NCI-H1417 (cell line): Measurements from ENCODE around the gene ZNF221.
"Not testable (repeated sequence)": the region's sequence is repeated elsewhere in the genome, so short reads cannot be mapped to it uniquely, and the experiment has no call there.

Experiments
- DNase-seq, 3 experiments: peaks; one replicate each; lab custom pipeline; 2025; lab: John Stamatoyannopoulos, UW

The ZNF221 gene

DNA sequence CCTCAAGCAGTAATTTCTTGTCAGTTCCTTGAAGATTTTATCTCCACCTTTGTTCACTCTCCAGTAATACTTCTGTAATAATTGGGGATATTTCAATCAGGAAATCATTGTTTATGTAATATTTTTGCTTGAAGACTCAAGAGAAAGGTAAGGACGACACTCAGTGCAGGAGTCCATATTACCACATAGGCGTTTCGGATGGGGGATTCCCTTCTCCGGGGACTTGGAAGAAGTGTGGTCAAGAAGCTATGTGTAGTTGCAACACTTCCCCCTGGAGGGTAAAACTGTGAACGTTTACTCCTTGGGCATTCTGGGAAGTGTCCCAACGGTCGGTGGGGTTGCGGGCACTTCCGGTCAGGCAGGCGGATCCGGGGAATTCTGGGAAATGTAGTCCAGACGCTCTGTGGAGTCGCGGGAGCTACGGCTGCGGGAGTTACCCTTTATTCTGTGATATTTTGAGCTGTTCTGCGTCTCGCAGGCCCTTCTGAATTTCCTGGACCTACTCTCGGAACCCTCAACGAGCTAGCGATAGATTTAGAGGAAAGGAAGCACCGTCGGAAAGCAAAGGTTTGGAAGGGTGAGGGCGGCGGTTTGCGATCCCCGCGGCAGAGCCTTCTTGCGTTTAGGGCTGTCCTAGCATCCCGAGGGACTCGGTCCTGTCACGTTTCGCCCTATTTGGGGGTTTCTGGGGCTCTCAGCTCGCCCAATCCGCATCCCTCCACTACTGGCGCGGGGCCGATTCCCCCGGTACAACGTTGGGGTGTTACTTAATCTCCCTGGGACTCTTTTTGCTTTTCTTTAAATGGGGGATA, at the start of gene ZNF221:
ZNF221 (plus strand) TSS at position 395 of the 812 bp plus-strand sequence. CDS start 11,499 bp downstream, outside the sequence.
- DNase-seq, result peak; percentile 82 to 92 (median 86)

GRCh38 chr19:43901395-43902390, 49.3 kb upstream of the ZNF221 start:
- DNase-seq, result peak; percentile 58 to 79 (median 70)

DNA sequence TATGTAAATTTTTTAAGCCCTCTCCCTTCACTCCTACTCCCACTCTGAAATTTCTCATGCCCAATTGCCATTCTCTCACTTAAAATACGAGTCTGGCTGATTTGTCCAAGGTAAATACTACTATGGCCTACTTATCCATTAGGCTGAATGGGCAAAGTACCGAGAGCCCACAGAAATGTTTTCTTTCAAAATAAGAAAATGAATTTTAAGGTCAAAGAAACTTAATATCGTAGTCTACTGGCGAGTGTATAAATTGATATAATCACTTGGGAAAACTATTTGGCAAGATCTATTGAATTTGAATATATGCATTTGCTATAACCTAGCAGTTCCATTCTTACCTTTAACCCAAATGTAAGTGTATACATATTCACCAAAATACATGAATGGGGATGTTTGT, 48.6 kb upstream of the ZNF221 start:
- DNase-seq, result no peak

DNA sequence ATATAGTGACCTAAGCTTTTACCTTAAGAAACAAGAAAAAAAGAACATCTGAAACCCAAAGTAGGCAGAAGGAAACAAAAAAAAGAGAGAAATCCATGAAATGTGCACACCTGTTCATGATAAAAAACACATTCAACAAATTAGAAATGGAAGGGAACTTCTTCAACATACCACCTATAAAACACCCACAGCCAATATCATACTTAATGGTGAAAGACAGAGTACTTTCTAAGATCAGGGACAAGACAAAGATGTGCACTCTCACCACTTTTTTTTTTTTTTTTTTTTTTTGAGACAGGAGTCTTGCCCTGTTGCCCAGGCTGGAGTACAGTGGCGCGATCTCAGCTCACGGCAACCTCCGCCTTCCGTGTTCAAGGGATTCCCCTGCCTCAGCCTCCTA, 45.1 kb upstream of the ZNF221 start:
- no peak for DNase-seq

DNA sequence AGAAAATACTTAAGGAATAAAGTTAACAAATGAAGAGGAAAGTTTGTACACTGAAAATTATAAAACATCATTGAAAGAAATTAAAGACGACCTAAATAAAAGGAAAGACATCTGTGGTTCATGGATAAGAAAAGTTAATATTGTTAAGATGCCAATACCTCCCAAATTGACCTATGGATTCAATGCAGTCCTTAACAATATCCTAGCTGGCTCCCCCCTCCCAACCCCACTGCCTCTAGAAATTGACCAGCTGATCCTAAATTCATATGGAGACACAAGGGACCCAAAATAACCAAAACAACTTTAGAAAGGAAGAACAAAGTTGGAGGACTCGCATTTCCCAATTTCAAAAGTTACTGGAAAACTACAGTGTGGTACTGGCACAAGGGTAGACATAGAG, 44.3 kb upstream of the ZNF221 start:
- DNase-seq, result no peak

DNA sequence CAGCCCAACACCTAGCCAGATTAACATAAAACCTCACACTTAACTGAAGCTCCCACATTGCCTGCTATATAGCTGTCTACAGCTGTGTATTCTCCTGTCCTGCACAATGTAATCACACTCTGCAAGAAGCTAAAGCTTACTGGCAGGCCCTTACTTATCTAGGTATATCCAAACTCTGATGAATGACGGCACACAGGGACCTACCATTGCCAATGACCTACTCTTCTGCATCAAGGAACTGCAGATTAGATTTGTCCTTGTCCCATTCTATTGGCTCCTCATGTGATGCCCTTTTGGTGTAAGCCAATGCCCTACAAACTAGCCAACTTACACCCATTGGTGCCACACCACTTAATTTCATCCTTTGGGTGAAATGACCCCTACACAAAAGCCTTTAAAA, 42.4 kb upstream of the ZNF221 start:
- no peak for DNase-seq

DNA sequence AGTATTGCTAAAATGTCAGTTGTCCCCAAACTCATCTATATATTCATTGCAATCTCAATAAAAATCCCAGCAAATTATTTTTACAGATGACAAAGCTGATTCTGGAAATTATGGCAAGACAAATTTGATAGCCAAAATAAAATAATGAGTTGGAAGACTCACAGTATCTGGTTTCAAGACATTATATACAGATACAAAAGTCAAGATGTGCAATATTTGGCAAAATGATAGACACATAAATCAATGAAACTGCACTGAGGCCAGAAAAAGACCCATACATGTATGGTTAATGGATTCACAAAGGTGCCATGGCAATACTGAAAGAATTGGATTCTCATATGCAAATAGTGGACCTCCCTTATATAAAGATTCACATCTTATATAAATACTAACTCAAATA, 40.1 kb upstream of the ZNF221 start:
- no peak for DNase-seq

GRCh38 chr19:43913383-43913782, 37.6 kb upstream of the ZNF221 start:
- no peak for DNase-seq

DNA sequence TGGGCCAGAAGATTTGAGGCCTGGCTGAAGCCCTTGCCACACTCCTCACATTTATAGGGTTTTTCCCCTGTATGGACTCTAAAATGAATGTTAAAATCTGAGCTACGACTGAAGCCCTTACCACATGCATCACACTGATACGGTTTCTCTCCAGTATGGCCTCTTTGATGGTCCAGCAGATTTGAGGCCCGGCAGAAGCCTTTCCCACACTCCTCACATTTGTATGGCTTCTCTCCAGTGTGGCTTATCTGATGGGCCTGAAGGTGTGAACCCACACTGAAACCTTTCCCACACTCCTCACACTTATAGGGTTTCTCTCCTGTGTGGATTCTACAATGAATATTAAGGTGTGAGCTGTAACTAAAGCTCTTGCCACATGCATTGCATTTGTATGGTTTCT, 37.0 kb upstream of the ZNF221 start:
- no peak for DNase-seq

- no peak for DNase-seq
Measured at GRCh38 chr19:43923875-43924274, 27.2 kb upstream of the ZNF221 start.

DNA sequence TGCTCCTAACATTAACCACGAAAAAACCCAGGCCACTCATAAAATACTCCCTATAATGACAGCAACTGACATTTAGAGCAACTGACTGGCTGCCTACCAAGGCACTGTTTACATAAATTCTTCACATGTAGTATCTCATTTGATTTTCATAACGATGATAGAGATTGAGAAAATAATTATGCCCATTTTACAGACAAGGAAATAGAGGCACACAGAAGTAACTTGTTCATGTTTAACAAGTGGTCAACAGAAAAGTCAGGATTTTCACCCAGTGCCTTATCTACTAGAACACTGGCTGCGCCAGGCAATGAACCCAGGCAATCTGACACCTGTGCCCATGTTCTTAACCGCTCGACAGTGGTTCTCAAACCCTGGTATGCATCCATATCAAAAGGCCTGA, 22.2 kb upstream of the ZNF221 start:
- DNase-seq, result no peak

DNA sequence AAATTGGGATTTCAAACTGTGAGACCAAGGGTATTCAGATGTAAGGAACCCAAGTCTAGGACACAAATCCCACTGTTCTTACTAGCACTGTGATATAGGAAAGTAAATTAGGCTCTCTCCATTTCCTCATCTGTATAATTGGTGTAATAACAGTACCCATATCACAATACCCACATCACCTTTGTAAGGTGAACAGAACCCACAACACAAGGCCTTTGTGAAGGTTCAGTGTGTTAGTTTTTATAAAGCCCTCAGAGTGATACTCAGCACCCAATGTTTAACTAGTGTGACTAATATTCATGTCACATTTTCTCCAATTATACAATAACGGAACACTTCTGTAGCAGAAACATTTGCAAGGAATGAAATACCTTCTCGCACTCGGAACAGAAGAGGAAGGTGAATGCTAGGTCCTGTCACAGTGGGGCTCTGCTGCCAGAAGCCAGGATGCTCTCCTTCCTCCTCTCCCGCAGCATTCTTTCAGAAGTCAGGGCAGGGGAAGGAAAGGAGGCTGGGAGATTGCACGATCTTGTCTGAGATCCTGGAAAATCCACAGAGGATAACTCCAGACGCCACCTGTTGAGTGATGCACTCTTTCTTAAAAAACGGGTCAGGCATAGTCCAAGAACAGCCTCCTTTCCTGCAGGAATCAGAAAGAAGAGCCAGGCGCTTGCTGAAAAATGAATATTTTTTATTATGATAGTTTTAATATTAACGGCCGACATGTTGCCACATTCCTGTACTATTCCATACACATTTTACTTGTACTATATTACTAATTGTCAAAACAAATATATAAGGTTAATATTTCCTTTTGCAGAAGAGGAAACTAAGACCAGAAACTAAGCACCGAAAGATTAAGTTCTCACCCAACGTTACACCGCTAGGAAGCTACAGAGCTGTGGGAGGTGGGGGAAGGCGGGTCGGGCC, 16.7 kb upstream of the ZNF221 start:
- peak in 2 of 3 experiments; percentile 20 to 36 for DNase-seq

DNA sequence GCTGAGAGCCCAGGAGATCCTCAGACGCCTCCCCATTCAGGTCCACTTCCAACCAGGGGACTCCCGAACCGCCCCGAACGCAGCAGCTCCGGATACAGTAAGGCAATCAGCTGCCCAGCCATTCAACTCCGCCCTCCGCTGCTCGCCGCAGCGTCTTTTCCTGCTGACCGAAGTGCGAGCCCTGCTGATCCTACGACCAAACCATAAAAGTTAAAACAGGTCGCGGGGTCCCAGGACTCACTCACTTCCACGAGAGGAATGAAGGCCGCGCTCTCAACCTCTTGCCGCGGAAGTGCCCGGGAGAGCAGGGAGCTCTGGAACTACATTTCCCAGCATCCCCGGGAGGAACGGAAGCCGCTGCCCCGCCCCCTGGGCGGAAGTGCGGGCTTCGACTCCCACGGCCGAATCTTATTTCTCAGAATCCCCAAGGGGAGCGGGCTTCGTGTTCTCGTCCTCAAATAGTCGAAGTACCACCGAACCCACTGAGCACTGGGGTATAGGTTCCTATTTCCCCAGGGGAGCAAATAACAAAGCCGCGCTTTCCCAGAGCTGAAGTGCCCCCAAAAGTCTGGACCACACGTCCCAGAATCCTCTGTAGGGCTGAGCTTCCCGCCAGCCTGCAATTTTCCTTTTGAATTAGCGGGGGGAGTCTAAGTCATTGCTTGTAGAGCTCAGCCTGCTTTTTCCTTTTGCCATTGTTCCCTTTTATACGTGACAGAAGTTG, 15.9 kb upstream of the ZNF221 start, which contains the start of gene ZNF45:
ZNF45 (minus strand) TSS at position 298 of the 724 bp plus-strand sequence. CDS start 13,097 bp downstream, outside the sequence.
- DNase-seq, result peak; percentile 87 to 95 (median 93)

DNA sequence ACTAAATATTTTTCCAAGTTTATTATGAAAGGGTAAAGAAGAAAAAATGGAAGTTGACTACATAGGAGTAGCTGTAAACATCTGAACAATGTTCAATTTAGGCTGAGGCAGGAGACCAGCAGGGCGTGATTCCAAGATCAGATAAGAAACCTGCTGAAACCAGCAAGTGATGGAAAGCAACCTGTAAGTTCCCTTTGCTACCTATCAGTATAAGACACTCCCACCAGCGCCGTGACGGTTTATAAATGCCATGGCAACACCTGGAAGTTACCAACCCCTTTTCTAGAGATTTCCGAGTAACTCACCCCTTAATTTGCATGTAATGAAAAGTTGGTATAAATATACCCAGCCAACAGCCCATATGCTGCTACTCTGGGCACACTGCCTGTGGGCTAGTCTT, 14.8 kb upstream of the ZNF221 start:
- no peak for DNase-seq

- no peak for DNase-seq
Measured at GRCh38 chr19:43939557-43940260, 11.3 kb upstream of the ZNF221 start.

DNA sequence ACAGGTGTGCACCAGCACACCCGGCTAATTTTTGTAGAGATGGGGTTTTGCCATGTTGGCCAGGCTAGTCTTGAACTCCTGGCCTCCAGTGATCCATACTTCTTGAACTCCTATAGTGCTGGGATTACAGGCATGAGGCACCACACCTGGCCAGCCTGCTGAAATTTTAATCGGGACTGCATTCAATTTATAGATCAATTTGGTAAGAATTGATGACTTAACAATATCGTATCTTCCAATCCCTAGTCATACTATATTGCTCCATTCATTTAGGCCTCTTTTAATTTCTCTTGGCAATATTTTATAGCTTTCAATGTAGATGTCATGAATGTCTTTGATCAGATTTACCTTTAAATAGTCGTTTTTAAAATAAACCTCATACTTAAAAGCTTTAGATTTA, 10.3 kb upstream of the ZNF221 start:
- DNase-seq, result no peak

- DNase-seq, result no peak
Measured at GRCh38 chr19:43941209-43941608, 9.8 kb upstream of the ZNF221 start.

DNA sequence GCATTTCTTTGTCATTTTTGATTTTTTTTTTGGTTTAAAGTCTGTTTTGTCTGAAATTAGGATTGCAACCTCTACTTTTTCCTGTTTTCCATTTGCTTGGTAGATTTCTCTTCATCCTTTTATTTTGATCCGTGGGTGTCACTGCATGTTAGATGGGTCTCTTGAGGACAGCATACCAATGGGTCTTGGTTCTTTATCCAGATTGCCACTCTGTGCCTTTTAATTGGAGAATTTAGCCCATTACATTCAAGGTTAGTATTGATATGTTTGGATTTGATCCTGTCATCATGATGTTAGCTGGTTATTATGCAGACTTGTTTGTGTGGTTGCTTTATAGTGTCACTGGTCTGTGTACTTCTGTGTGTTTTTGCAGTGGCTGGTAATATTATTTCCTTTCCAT, 3.6 kb upstream of the ZNF221 start:
- DNase-seq, result not testable (repeated sequence)

DNA sequence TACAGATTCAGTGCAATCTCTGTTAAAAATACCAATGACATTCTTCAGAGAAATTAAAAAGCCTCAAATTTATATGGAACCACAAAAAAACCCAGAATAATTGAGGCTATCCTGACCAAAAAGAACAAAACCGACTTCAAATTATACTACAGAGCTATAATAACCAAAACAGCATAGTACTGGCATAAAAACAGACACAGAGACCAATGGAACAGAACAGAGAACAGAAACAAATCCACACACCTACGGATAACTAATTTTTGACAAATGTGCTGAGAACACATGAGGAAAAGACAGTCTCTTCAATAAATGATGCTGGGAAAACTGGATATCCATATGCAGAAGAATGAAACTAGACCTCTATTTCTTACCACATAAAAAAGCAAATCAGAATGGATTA, 1.2 kb upstream of the ZNF221 start:
- DNase-seq, result not testable (repeated sequence)

- DNase-seq, result no peak
Measured at GRCh38 chr19:43956827-43957226, 5.8 kb downstream of the ZNF221 start.
